GM12873 (cell line): ENCODE results near the gene PACSIN1.

ENCODE experiments used
- TF ChIP-seq, protein P1 (sequence below): IDR thresholded peaks from 2 replicates; pipeline ENCODE4 v1.5.1; 2012; ENCODE audit warnings: low read depth, mild to moderate bottlenecking, moderate library complexity, low read length, control low read depth; ENCODE audit not compliant: insufficient read depth; ENCODE audit errors: missing control alignments

The PACSIN1 gene

GRCh38 chr6:34476447-34476846 lies 10.6 kb downstream of the PACSIN1 start:
- TF ChIP-seq, protein P1, sequence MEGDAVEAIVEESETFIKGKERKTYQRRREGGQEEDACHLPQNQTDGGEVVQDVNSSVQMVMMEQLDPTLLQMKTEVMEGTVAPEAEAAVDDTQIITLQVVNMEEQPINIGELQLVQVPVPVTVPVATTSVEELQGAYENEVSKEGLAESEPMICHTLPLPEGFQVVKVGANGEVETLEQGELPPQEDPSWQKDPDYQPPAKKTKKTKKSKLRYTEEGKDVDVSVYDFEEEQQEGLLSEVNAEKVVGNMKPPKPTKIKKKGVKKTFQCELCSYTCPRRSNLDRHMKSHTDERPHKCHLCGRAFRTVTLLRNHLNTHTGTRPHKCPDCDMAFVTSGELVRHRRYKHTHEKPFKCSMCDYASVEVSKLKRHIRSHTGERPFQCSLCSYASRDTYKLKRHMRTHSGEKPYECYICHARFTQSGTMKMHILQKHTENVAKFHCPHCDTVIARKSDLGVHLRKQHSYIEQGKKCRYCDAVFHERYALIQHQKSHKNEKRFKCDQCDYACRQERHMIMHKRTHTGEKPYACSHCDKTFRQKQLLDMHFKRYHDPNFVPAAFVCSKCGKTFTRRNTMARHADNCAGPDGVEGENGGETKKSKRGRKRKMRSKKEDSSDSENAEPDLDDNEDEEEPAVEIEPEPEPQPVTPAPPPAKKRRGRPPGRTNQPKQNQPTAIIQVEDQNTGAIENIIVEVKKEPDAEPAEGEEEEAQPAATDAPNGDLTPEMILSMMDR, result no peak

DNA sequence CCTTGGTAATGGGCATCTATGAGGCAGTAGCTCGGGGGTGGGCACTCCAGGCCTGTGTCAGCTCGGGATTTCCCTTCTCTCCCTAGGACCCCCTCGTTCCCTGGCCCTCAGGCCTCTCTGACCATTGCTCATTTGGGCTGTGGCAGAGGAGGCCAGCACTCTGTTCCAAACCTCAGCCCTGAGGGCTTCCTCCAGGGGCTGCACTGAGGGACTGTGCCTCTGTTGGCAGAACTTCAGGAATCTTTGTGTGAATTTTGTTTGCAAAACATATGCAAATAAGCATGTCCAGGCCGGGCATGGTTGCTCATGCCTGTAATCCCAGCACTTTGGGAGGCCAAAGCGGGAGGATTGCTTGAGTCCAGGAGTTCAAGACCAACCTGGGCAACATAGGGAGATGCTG lies 11.0 kb downstream of the PACSIN1 start:
- TF ChIP-seq, protein P1, result no peak

DNA sequence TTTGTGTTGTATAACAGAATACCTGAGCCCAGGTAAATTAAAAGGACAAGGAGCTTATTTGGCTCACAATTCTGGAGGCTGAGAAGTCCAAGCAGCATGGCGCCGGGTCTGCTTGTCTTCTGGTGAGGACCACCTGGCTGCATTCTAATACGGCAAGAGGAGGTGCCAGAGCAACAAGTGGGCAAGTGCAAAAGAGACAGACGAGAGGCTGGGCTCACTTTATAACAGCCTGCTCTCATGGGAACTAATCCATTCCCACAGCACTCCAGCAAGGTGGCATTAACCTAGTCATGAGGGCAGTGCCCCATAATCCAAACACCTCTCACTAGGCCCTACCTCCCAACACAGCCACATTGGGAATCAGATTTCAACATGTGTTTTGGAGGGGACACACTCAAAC lies 12.9 kb downstream of the PACSIN1 start:
- TF ChIP-seq, protein P1, result no peak

DNA sequence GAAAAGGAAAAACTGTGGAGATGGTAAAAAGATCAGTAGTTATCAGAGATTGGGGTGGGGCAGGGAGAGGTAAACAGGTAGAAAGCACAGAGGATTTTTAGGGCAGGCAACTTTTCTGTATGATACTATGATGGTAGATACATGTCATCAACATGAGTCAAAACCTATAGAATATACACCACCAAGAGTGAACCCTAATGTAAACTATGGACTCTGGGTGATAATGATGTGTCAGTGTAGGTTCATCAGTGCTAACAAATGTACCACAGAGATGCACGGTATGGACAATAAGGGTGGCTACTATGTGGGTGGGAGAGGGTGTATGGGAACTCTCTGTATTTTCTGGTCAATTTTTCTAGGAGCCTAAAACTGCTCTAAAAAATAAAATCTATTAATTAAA lies 18.5 kb downstream of the PACSIN1 start:
- TF ChIP-seq, protein P1, result no peak

DNA sequence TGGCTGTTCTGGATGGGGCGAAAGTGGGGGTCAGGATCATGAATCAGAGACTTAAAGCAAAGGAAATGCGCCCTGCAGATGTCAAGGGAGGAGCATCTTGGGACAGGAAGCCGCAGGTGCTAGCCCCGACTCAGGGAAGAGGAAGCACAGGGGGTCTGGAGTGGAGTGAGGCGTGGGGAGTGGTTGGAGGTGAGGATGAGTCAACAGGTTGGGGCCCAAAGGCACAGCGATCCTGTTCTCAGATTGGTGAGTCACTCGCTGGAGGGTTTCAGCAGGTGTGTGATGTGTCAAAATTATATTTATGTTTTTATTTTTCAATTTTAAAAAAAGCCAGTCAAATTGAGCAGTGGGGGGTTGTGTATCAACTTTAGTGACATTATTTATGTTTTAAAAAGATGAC lies 19.0 kb downstream of the PACSIN1 start:
- TF ChIP-seq, protein P1, result no peak

DNA sequence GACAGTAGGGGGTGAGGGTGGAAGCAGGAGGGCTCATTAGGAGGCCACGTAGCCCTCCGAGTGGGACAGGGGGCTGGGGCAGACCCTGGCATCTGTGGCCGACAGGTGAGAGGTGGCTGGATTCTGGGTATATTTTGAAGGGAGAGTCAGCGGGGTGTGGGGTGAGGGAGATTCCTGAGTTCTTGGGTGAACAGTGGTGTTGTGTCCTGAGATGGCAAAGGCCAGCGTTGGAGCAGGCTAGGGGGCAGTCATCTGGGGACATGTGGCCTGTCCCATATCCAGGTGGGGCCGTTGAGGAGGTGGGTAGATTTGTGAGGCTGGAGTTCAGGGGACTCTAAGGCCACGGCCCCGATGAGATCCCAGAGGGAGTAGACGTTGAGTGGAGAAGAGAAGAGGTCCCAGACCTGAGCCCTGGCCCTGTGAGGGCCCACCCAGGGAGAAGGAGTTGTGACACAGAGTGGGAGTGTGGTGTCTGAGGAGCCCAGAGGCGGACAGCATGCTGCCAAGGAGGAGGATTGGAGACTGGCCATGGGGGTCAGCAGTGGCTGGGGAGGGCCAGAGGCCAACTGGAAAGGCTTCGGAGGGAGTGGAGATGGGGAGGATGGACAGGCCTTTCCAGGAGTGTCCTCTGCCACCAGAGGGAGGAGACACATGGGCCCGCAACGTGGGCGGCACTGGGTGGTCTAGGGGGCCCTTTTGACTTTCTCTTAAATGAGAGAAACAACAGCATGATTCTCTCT lies 19.6 kb downstream of the PACSIN1 start:
- TF ChIP-seq, protein P1, result no peak

DNA sequence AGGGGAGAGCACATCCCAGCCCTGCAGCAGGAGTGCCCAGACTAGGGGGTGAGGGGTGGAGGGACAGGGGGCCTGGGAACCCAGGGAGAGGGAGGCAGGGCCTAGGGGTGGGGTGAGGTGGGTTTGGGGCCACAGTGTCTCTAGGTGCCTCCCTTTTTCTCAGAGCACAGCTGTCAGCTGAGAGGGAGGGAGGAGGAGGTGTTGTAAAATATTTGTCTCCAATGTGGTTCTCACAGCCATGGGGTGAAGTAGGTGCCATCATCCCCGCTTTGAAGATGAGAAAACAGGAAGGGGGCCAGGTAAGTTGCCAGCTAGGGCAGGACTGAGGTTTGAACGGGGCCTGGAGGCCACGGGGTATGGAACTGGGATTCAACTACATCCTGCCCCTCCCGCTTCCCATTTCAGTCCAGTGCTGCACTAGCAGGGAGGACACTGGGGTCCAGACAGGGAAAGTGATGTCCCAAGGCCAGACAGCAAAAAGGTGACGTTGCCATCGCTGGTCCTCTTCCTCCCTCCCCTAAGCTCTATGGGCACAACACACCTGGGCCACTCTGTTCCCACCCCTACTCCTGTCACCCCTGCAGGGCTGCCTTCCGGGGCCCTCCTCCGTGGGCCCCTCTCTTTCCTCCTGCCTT lies 20.3 kb downstream of the PACSIN1 start:
- TF ChIP-seq, protein P1, result no peak
